Esophagus (tissue), 2 donors: ENCODE results near the gene THAP8. TPM values are rescaled to one million over a fixed set of nuclear protein-coding genes. Genes with fewer than 3 reads are reported as not detected.

ENCODE experiments used
- H3K27ac ChIP-seq, 2 donors: one replicate each; pipeline ENCODE4 v1.5.1; 2013; ENCODE audit warnings: low read depth in 2 of 2, mild to moderate bottlenecking in 2 of 2, inconsistent platforms in 1 of 2, low read length in 1 of 2, moderate library complexity in 1 of 2
- H3K27me3 ChIP-seq, 2 donors: one replicate each; pipeline ENCODE4 v1.6.1; 2013; ENCODE audit warnings: low read length in 2 of 2, control low read depth in 1 of 2, mild to moderate bottlenecking in 1 of 2; ENCODE audit not compliant: insufficient read depth in 2 of 2, control insufficient read depth in 1 of 2
- H3K36me3 ChIP-seq, 2 donors: one replicate each; pipeline ENCODE4 v1.6.1; 2013; ENCODE audit warnings: low read length in 1 of 2; ENCODE audit not compliant: control insufficient read depth in 2 of 2, insufficient read depth in 2 of 2
- H3K4me1 ChIP-seq, 2 donors: one replicate each; pipeline ENCODE4 v1.6.1; 2013; ENCODE audit warnings: low read length in 1 of 2; ENCODE audit not compliant: control insufficient read depth in 2 of 2, insufficient read depth in 2 of 2
- H3K4me3 ChIP-seq, 2 donors: one replicate each; pipeline ENCODE4 v1.5.1; 2013; ENCODE audit warnings: low read length in 2 of 2, mild to moderate bottlenecking in 2 of 2, low read depth in 1 of 2, moderate library complexity in 1 of 2
- H3K9me3 ChIP-seq, 2 donors: one replicate each; pipeline ENCODE4 v1.6.1; 2013; ENCODE audit warnings: mild to moderate bottlenecking in 2 of 2, low read depth in 1 of 2, low read length in 1 of 2, moderate library complexity in 1 of 2; ENCODE audit not compliant: control insufficient read depth in 2 of 2, insufficient read depth in 1 of 2
- whole genome bisulfite sequencing, 2 donors: extraction: QIAGEN DNeasy Blood & Tissue Kit; methylation state at CpG; one replicate each; pipeline ENCODE4 v1.1.7; 2013; 5-methylcytosine and 5-hydroxymethylcytosine counted together
- polyA plus RNA-seq, 2 donors: library from polyadenylated mRNA; stranded (reverse); fragments of 200-250 nt; gene quantifications; one replicate each; pipeline ENCODE4 v1.2.3, GENCODE V29; 2013
- donor health status: healthy with polysubstance abuse.
- donor health status: Bipolar disorder and iron deficiency.

The THAP8 gene
- polyA plus RNA-seq, 2 donors = 3.9 to 4.3 TPM

- Histone ChIP-seq H3K9me3 (no peaks in the 10 kb centered on the region), H3K4me3 (no peak overlapping the region), H3K27ac (no peak overlapping the region), H3K27me3 (no peaks in the 10 kb centered on the region), H3K36me3 (no peaks in the 10 kb centered on the region), H3K4me1 (peaks cover 5 to 15% of the 10 kb centered on the region in 2 donors)
- 68 to 87% methylated on average over 5 of the region's 5 CpGs for WGBS, 2 donors
These were observed 47.1 kb downstream of the THAP8 start for GRCh38 chr19:36006955-36007354.

- no peaks in the 10 kb centered on the region for H3K27me3 ChIP-seq
- H3K36me3 ChIP-seq = peaks cover 0 to 1% of the 10 kb centered on the region in 2 donors
- H3K4me1 ChIP-seq = peaks cover 0 to 7% of the 10 kb centered on the region in 2 donors
- 93 to 95% methylated on average over 4 of the region's 4 CpGs for WGBS, 2 donors
- H3K4me3 ChIP-seq = no peak overlapping the region
- no peak overlapping the region for H3K27ac ChIP-seq
- H3K9me3 ChIP-seq = no peaks in the 10 kb centered on the region
These were observed 50.8 kb downstream of the THAP8 start for GRCh38 chr19:36003284-36003683.

- Histone ChIP-seq H3K36me3 (peaks cover 0 to 3% of the 10 kb centered on the region in 2 donors), H3K4me3 (no peak overlapping the region), H3K9me3 (no peaks in the 10 kb centered on the region), H3K27me3 (no peaks in the 10 kb centered on the region), H3K27ac (no peak overlapping the region), H3K4me1 (peaks cover 0 to 4% of the 10 kb centered on the region in 2 donors)
- 97 to 99% methylated on average over 3 of the region's 3 CpGs for WGBS, 2 donors
These were observed 52.5 kb downstream of the THAP8 start for GRCh38 chr19:36001605-36002004.

- Histone ChIP-seq H3K27me3 (no peaks in the 10 kb centered on the region), H3K4me3 (no peak overlapping the region), H3K36me3 (peaks cover 0 to 3% of the 10 kb centered on the region in 2 donors), H3K27ac (no peak overlapping the region), H3K4me1 (peaks cover 3 to 10% of the 10 kb centered on the region in 2 donors), H3K9me3 (no peaks in the 10 kb centered on the region)
- 88 to 92% methylated on average over 8 of the region's 8 CpGs for WGBS, 2 donors
These were observed 57.3 kb downstream of the THAP8 start for GRCh38 chr19:35996777-35997176.

GRCh38 chr19:35995048-35995993 is 58.8 kb downstream of the THAP8 start, which contains the start of gene SDHAF1:
Gene SDHAF1, plus strand, starts transcription at chr19:35995188. Its CDS starts 87 bp downstream, at chr19:35995275.
- Histone ChIP-seq H3K36me3 (peaks cover 0 to 3% of the 10 kb centered on the region in 2 donors), H3K9me3 (no peaks in the 10 kb centered on the region), H3K4me1 (peaks cover 3 to 10% of the 10 kb centered on the region in 2 donors), H3K27ac (peak within 1 kb of the TSS; percentile 77 to 82), H3K27me3 (no peaks in the 10 kb centered on the region), H3K4me3 (peak within 1 kb of the TSS; percentile 87 to 95)
- 0 to 1% methylated on average over 88 to 97 of the region's 97 CpGs for WGBS, 2 donors

- Histone ChIP-seq H3K9me3 (no peaks in the 10 kb centered on the region), H3K4me1 (peaks cover 3 to 9% of the 10 kb centered on the region in 2 donors), H3K27me3 (no peaks in the 10 kb centered on the region), H3K27ac (peak overlapping the region in 1 of 2 donors; percentile 59), H3K4me3 (peak overlapping the region; percentile 21 to 87), H3K36me3 (peaks cover 0 to 3% of the 10 kb centered on the region in 2 donors)
- WGBS, 2 donors = 36 to 42% methylated on average over 49 of the region's 49 CpGs
These were observed 60.0 kb downstream of the THAP8 start for GRCh38 chr19:35993923-35994598.

GRCh38 chr19:35992907-35993765 is 60.9 kb downstream of the THAP8 start:
- no peak overlapping the region for H3K27ac ChIP-seq
- H3K36me3 ChIP-seq = peaks cover 0 to under 1% of the 10 kb centered on the region in 2 donors
- H3K4me3 ChIP-seq = no peak overlapping the region
- no peaks in the 10 kb centered on the region for H3K27me3 ChIP-seq
- WGBS, 2 donors = 74 to 78% methylated on average over 8 of the region's 8 CpGs
- peaks cover 3 to 7% of the 10 kb centered on the region in 2 donors for H3K4me1 ChIP-seq
- H3K9me3 ChIP-seq = no peaks in the 10 kb centered on the region

GRCh38 chr19:35991731-35992450 is 62.2 kb downstream of the THAP8 start:
- Histone ChIP-seq H3K27me3 (no peaks in the 10 kb centered on the region), H3K9me3 (no peaks in the 10 kb centered on the region), H3K4me3 (no peak overlapping the region), H3K36me3 (no peaks in the 10 kb centered on the region), H3K4me1 (peaks cover 3 to 7% of the 10 kb centered on the region in 2 donors), H3K27ac (no peak overlapping the region)
- 78 to 83% methylated on average over 7 of the region's 7 CpGs for WGBS, 2 donors
